ENCODE data around the gene OR6N2. TPM values are rescaled to one million over a fixed set of nuclear protein-coding genes. Genes with fewer than 3 reads are reported as not detected.

Gene OR6N2
- total and polyA plus RNA-seq, 2 of the 13 experiments (the other 11 are each of a cell fraction or from before 2014, with no cell fraction given) = not detected

- TF ChIP-seq MTF1 (CRISPR knock-in tag; IDR thresholded peaks at IDR 0.05) (no peak), ZNF766 (CRISPR knock-in tag; IDR thresholded peaks at IDR 0.05; ENCODE audit: borderline replicate concordance) (no peak), ZSCAN12 (CRISPR knock-in tag; IDR thresholded peaks at IDR 0.05) (no peak), KAT2B (IDR thresholded peaks at IDR 0.05; ENCODE audit: borderline replicate concordance, low read depth, low read length) (no peak), DRAP1 (CRISPR knock-in tag; IDR thresholded peaks at IDR 0.05) (no peak), TARDBP (CRISPR knock-in tag; IDR thresholded peaks at IDR 0.05) (no peak), ZBTB7B (CRISPR knock-in tag; IDR thresholded peaks at IDR 0.05) (no peak)
Observed at GRCh38 chr1:158801396-158801795, 20.4 kb upstream of the OR6N2 start (continued).

GRCh38 chr1:158800526-158800925, 19.5 kb upstream of the OR6N2 start:
- in situ Hi-C loops (cut with HindIII; ENCODE audit: extremely low pct_ligation_motif_present, low pct_unique_long_range_greater_than_20kb) = no loop called here

More at GRCh38 chr1:158800526-158800925, 19.5 kb upstream of the OR6N2 start:
- TF ChIP-seq IKZF4 (CRISPR knock-in tag; IDR thresholded peaks at IDR 0.05; ENCODE audit: borderline replicate concordance, low read depth, not compliant biosample characterization) (no peak), SPEN (CRISPR knock-in tag; IDR thresholded peaks at IDR 0.05; ENCODE audit: low read depth) (no peak), FOXA1 (IDR thresholded peaks at IDR 0.05) (no peak), FOXA1 (CRISPR knock-in tag; IDR thresholded peaks at IDR 0.05) (no peak), HMGA1 (CRISPR knock-in tag; conservative IDR thresholded peaks at IDR 0.05) (no peak), SP5 (CRISPR knock-in tag; IDR thresholded peaks at IDR 0.05; ENCODE audit: borderline replicate concordance, low read depth) (no peak)
- H3K9me3 ChIP-seq (ENCODE audit: low read length) = peaks cover 5% of the 10 kb centered on the region
- DNase-seq (ENCODE audit: low spot score) (no peak), ATAC-seq (no peak), FAIRE-seq (no peak)
- no peaks in the 10 kb centered on the region for H3K27me3 ChIP-seq (ENCODE audit: control insufficient read depth in 1 of 2, insufficient read depth in 2 of 2, low read length in 2 of 2)
- H3K4me1 ChIP-seq (ENCODE audit: insufficient read depth, low read length) = no peaks in the 10 kb centered on the region
- no TSS peak for BruUV-seq (replicated peaks)
- no peaks in the 10 kb centered on the region for H3K79me2 ChIP-seq (ENCODE audit: insufficient read depth, low read length)
- intact Hi-C loops (cut with micrococcal nuclease; ENCODE audit: unreplicated experiment) = no loop called here
- H4K20me1 ChIP-seq (ENCODE audit: insufficient read depth, low read length) = no peaks in the 10 kb centered on the region
- 6% methylated on average over 2 of the region's 2 CpGs for WGBS (ENCODE audit: low lambda C conversion rate)
- no peak overlapping the region for H3K27ac ChIP-seq (ENCODE audit: extremely low read length, insufficient read depth, low read length)
- CTCF ChIA-PET (ENCODE audit: low intra/inter-chr PET ratio, low total read pairs) = no interaction called here
- POLR2A ChIA-PET = no interaction called here
- no peak overlapping the region for H3K9ac ChIP-seq (ENCODE audit: insufficient read depth, low read depth, low read length)
- H2AFZ ChIP-seq (ENCODE audit: low read length) = no peak overlapping the region
- H3K4me3 ChIP-seq (replicated peaks in 1 of 3; ENCODE audit: insufficient read depth in 1 of 3, low read depth in 2 of 3, low read length in 3 of 3) = no peak overlapping the region
- H3K4me2 ChIP-seq (ENCODE audit: low read depth, low read length) = no peak overlapping the region
- no peaks in the 10 kb centered on the region for H3K36me3 ChIP-seq (replicated peaks in 1 of 2; ENCODE audit: control insufficient read depth in 1 of 2, insufficient read depth in 2 of 2, low read length in 2 of 2)

All from HepG2 (cell line).